ENCODE results near the gene LOXL3.

- TF ChIP-seq, protein P1, sequence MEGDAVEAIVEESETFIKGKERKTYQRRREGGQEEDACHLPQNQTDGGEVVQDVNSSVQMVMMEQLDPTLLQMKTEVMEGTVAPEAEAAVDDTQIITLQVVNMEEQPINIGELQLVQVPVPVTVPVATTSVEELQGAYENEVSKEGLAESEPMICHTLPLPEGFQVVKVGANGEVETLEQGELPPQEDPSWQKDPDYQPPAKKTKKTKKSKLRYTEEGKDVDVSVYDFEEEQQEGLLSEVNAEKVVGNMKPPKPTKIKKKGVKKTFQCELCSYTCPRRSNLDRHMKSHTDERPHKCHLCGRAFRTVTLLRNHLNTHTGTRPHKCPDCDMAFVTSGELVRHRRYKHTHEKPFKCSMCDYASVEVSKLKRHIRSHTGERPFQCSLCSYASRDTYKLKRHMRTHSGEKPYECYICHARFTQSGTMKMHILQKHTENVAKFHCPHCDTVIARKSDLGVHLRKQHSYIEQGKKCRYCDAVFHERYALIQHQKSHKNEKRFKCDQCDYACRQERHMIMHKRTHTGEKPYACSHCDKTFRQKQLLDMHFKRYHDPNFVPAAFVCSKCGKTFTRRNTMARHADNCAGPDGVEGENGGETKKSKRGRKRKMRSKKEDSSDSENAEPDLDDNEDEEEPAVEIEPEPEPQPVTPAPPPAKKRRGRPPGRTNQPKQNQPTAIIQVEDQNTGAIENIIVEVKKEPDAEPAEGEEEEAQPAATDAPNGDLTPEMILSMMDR (IDR thresholded peaks at IDR 0.05) = no peak
- TF ChIP-seq EZH2 (IDR thresholded peaks at IDR 0.05; ENCODE audit: borderline replicate concordance, insufficient read depth, low read depth, low read length, poor library complexity, severe bottlenecking) = no peak
Observed at GRCh38 chr2:74555610-74556103, 1.9 kb upstream of the LOXL3 start.
